Measurements from ENCODE around the gene PDIA5. TPM values are rescaled to one million over a fixed set of nuclear protein-coding genes. Genes with fewer than 3 reads are reported as not detected.
A peak's percentile ranks its signal among the peaks of the same experiment; 100 is the strongest.

Gene PDIA5
- total RNA-seq, 2 donors from 2014 or later, result 28.0 to 33.2 TPM

DNA sequence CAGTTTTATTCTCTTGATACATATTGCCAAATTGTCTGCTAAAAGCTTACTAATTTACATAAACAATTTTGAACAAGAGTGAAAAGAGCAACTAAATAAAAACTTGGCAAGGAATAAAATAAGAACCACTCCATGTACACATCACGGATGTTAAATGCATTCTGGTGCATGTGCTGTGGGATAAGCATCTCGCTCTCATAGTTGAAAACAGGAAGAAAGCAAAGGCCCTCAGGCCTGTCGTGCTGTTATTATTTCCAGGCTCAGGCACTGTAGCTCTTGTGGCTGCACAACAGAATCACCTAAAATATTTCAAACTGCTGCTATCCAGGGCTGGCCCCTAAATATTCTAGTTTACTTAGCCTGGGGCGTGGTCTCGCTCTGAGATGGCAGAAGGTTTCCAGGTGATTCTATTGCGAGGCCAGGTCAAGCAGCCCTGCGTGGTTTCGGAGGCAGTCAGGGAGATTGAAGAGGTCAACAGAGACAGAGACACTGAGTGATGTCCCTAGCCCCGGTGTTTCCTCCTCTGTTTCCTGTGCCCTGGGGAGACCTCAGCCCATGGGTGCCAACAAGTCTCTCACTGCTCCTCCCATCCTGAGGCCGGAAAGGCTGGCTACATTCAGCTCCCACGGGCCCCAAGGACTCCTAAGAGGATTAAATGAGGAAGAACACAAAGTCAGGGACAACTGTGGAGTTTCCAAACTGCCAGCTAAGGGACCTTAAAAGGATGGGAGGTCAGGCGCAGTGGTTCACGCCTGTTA is 18.2 kb upstream of the PDIA5 start:
- ATAC-seq (ENCODE audit: insufficient number of reproducible peaks, low FRiP score, low read depth), result no peak
- no peak overlapping the region for H3K4me3 ChIP-seq
- TF ChIP-seq, protein P1, sequence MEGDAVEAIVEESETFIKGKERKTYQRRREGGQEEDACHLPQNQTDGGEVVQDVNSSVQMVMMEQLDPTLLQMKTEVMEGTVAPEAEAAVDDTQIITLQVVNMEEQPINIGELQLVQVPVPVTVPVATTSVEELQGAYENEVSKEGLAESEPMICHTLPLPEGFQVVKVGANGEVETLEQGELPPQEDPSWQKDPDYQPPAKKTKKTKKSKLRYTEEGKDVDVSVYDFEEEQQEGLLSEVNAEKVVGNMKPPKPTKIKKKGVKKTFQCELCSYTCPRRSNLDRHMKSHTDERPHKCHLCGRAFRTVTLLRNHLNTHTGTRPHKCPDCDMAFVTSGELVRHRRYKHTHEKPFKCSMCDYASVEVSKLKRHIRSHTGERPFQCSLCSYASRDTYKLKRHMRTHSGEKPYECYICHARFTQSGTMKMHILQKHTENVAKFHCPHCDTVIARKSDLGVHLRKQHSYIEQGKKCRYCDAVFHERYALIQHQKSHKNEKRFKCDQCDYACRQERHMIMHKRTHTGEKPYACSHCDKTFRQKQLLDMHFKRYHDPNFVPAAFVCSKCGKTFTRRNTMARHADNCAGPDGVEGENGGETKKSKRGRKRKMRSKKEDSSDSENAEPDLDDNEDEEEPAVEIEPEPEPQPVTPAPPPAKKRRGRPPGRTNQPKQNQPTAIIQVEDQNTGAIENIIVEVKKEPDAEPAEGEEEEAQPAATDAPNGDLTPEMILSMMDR (IDR thresholded peaks at IDR 0.05), result no peak

DNA sequence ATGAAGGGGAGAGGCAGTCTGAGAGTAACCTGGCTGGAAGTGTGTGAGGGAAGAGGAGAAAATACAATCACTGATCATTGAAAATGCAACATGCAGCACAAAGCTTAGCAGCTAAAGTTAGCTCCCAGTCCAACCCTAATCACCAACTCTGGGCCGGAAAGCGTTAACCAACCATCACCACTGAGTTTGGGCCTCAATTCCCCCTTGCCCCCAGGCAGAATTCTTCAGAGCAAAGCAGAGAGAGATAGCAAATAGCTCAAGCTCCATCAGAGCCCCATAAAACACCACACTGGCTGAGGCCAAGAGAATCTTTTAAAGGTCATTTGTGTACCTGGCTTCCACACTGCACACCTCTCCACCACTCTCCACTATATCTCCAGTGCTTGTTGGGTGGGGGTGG is 16.2 kb upstream of the PDIA5 start:
- Histone ChIP-seq H3K27me3 (replicated peaks; ENCODE audit: insufficient read depth) (no peaks in the 10 kb centered on the region), H3K27ac (no peak overlapping the region), H3K9me3 (no peaks in the 10 kb centered on the region), H3K4me1 (ENCODE audit: control insufficient read depth in 1 of 2, low read depth in 2 of 2) (peaks cover 15 to 63% of the 10 kb centered on the region in 2 donors), H3K36me3 (no peaks in the 10 kb centered on the region), H3K4me3 (no peak overlapping the region)
- ATAC-seq (ENCODE audit: insufficient number of reproducible peaks, low FRiP score, low read depth), result no peak
- DNase-seq (ENCODE audit: low spot score), result no peak
- TF ChIP-seq, protein P1 (IDR thresholded peaks at IDR 0.05), result no peak

More for the DNA sequence above, 18.2 kb upstream of the PDIA5 start:
- Histone ChIP-seq H3K36me3 (no peaks in the 10 kb centered on the region), H3K4me1 (ENCODE audit: control insufficient read depth in 1 of 2, low read depth in 2 of 2) (peaks cover 15 to 59% of the 10 kb centered on the region in 2 donors), H3K27me3 (replicated peaks; ENCODE audit: insufficient read depth) (no peaks in the 10 kb centered on the region), H3K27ac (no peak overlapping the region), H3K9me3 (no peaks in the 10 kb centered on the region)
- no peak for DNase-seq (ENCODE audit: low spot score)

DNA sequence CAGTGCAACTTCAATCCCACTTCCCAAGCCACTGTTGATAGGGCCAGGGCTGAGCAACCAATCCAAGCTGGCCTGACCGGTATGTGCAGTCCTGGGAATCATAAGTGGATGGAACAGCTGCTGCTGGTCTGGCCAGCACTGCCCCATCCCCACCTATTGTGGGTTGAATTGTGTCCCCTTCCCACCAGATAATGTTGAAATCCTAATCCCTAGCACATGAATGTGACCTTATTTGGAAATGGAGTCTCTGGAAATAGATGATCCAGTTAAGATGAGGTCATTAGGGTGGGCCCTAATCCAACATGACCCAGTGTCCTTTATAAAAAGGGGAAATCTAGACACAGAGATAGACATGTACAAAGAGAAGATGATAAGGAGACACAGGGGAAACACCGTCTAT is 13.7 kb upstream of the PDIA5 start:
- Histone ChIP-seq H3K27me3 (replicated peaks; ENCODE audit: insufficient read depth) (no peaks in the 10 kb centered on the region), H3K9me3 (no peaks in the 10 kb centered on the region), H3K36me3 (no peaks in the 10 kb centered on the region), H3K27ac (peak overlapping the region; percentile 15 to 71), H3K4me3 (no peak overlapping the region), H3K4me1 (ENCODE audit: control insufficient read depth in 1 of 2, low read depth in 2 of 2) (peaks cover 8 to 49% of the 10 kb centered on the region in 2 donors)
- ATAC-seq (ENCODE audit: insufficient number of reproducible peaks, low FRiP score, low read depth), result no peak
- TF ChIP-seq, protein P1 (IDR thresholded peaks at IDR 0.05), result no peak
- no peak for DNase-seq (ENCODE audit: low spot score)

DNA sequence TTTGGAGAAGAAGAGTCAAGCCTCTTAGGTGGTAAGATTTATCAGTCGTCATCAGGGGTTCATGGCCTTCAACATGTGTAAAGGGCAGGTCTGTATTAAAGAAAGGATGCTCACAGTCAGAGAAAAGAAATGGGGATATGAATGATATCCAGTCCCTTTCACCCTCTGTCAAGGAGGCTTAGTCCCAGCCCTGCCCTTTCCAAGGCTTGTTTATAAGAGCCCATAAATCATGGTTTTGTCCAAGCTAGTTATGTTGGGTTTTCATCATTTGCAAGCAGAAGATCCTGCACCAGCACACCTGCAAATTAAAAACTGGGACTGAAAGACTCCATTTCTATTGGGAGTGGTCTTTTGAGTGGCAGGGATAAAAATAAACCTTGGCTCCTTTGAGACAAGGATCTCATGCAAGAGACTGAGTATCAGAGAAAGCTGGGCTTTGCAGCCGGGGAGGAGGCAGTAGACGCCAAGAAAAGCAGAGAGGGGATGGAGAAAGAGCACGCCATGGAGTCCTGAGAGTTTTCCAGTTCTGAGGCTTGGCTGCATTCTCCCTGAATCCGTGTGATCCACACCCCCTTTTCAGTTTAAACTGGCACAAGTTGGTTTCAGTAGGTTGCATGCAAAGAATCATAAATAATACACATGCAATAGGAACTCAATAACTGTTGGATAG is 12.6 kb upstream of the PDIA5 start:
- no peak for ATAC-seq (ENCODE audit: insufficient number of reproducible peaks, low FRiP score, low read depth)
- H3K36me3 ChIP-seq, result no peaks in the 10 kb centered on the region
- TF ChIP-seq, protein P1 (IDR thresholded peaks at IDR 0.05), result no peak
- DNase-seq (ENCODE audit: low spot score), result no peak
- no peaks in the 10 kb centered on the region for H3K27me3 ChIP-seq (replicated peaks; ENCODE audit: insufficient read depth)
- H3K9me3 ChIP-seq, result no peaks in the 10 kb centered on the region
- no peak overlapping the region for H3K4me3 ChIP-seq
- peak overlapping the region; percentile 15 to 71 for H3K27ac ChIP-seq
- H3K4me1 ChIP-seq (ENCODE audit: control insufficient read depth in 1 of 2, low read depth in 2 of 2), result peaks cover 8 to 43% of the 10 kb centered on the region in 2 donors

DNA sequence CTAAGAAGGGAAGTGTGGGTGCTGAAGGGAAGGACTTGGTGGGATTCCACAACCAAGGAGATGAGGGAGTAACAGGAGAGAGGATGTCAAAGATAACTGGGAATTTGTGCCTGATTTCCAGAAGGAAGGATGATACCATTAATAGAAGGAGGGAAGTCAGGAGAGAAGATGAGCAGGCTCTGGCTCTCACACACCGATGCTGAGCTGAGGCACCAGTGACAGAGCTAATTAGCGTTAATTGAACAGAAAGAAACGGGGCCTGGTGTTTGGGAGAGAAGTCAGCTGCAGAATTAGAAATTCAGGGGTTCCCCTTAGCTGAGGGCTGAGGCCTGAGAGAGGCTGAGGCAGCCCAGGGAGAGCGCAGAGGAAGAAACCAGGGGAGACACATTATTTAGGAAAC is 11.9 kb upstream of the PDIA5 start:
- TF ChIP-seq, protein P1 (IDR thresholded peaks at IDR 0.05), result no peak
- Histone ChIP-seq H3K9me3 (no peaks in the 10 kb centered on the region), H3K4me3 (no peak overlapping the region), H3K4me1 (ENCODE audit: control insufficient read depth in 1 of 2, low read depth in 2 of 2) (peaks cover 8 to 43% of the 10 kb centered on the region in 2 donors), H3K36me3 (no peaks in the 10 kb centered on the region), H3K27ac (peak overlapping the region in 1 of 2 donors; percentile 71), H3K27me3 (replicated peaks; ENCODE audit: insufficient read depth) (no peaks in the 10 kb centered on the region)
- DNase-seq (ENCODE audit: low spot score) (no peak), ATAC-seq (ENCODE audit: insufficient number of reproducible peaks, low FRiP score, low read depth) (no peak)
